IPS-NIHi7 (cell line): ENCODE results near the gene KRT31.
"Not testable (repeated sequence)": the region's sequence is repeated elsewhere in the genome, so short reads cannot be mapped to it uniquely, and the experiment has no call there.

Experiments
- DNase-seq: peaks from one replicate; pipeline ENCODE4 v3.0.0; 2012; ENCODE audit warnings: mixed read lengths; ENCODE audit errors: extremely low spot score

The KRT31 gene

DNA sequence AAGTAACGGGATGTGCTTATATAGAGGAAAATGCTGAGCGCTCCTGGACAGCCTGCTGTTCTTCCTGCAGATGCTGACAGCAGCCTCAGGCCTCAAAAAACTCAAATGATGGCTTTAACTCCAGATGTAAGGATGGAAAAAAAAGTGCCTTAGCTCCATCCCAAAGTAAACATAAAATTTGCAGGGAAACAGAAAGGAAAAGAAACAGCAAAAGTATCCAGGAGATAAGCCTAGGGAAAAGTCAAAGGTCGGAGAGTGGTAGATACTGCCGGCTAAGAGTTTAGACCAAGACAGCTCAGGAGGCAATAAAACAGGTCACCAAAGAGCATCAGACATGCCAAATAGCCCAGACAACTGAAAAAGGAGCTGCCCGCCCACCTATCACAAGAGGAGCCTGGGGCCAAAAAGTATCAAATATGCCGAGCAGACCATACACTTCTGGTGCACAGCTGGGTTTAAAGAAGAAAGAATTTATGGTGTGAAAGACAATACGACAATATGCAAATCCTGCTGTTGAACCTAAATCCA is 6.9 kb downstream of the KRT31 start:
- no peak for DNase-seq

DNA sequence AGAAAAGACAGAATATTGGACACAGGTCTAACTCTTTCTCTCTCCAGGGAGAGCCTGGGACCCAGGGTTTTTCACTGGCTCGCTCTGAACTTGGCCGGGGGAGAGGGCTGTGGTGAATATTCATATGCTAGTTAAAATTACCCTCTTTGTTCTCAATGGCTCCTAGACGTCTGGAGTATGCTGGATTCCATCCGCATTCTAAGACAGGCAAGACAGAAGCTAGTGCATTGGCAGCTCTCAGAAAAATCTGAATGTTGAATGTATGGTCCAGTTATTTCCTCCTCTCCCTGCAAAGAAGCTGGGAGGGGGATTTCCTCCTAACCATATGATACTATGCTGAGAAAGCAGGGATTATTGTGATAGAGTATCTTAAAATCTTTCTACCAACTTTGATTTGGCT is 9.7 kb downstream of the KRT31 start:
- no peak for DNase-seq

DNA sequence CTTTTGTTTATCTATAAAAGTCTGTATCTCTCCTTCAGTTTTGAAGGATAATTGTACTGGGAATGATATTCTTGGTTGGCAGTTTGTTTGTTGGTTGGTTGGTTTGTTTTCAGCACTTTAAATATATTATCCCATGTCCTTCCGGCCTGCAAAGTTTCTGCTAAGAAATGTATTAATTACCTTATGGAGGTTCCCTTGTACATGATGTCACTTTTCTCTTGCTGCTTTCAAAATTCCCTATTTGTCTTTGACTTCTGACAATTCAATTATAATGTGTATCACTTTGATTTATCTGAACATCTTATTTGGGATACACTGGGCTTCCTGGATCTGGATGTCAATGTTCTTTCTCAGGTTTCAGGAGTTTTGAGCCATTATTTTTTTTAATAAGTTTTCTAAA is 11.2 kb downstream of the KRT31 start:
- no peak for DNase-seq

DNA sequence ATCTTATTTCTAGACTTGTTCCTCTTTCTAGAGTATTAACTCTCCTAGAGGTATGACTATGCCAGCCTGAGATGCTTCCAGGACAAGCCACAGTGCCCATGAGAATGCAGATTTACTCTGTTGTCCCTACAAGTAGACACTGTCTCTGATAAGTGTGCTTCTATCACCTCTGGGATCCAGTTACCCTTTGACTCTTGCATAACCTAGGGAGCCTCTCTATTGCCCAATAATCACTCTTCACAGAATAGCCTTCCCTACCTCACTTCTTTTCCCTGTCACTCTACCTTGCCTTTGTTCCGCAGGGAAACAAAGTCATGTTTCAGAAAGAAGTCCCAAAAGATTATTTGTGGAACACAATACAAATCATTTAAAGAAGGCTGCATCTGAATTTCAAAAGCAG is 13.7 kb downstream of the KRT31 start:
- no peak for DNase-seq

DNA sequence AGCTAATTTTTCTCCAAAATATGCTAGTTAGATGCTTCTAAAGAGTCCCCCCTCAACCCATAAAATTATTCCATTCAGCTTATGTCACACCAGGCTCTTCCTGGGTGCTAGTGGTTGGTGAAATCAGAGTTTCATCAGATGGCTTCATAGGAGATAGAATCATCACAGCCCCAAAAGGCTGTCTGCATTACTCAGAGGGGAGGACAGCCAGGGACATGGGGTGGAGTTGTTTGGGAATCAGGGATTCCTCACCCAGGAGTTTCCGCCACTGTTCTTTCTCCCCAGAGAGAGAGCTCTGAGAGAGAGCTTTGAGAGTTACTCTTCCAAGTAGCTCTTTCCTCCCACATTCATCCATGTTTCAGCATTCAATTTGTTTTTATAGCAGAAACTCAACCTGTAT is 15.0 kb downstream of the KRT31 start:
- DNase-seq, result no peak

DNA sequence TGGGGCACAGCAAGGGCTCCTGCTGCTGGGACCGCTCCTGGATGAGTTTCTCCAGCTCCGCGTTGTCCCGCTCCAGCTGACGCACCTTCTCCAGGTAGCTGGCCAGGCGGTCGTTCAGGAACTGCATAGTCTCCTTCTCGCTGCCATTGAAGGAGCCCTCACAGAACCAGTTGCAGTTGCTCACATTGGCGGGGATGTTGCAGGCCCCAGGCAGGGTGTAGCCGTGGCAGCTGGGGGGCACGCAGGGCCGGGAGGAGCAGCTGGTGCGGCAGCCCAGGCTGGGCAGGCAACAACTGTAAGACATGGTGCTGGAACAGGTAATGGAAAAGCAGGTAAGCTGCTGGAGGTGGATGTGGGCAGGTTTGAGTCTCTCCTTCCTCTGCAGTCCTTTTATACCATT is 15.5 kb downstream of the KRT31 start, which contains the start of gene KRT34:
KRT34 (minus strand) TSS at position 364 of the 400 bp plus-strand sequence; CDS start at position 304, 60 bp downstream.
- DNase-seq, result not testable (repeated sequence)

DNA sequence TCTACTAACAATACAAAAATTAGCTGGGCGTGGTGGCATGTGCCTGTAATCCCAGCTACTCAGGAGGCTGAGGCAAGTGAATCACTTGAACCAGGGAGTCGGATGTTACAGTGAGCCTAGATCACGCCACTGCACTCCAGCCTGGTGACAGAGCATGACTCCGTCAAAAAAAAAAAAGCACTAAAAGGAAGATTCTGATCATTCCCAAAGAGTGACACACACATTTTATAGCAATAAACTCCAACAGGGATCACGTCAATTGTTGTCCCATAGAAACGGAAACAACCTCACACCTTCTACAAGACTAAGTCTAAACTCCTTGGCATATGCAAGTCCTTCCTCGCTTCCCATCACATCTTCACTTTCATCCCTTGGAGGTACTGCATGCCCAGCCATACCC is 17.3 kb downstream of the KRT31 start:
- DNase-seq, result not testable (repeated sequence)

DNA sequence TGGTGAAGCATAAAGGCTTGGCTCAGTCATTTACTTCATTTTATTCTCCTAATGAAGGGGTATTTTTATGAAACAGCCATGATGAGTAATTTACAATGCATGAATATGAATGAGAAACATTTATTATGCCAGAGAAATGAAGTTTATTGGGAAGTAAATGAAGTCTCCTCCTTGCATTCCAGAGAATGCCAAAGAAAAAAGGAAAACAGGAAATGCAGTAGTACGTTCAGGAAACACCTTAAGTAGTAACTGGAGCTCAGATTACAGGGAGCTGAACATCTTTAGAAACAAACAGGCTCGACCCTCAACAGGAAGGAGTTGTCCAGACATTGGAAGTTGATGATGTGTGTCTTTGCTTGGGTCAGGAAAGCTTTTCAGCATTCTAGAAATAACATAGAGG is 19.9 kb downstream of the KRT31 start:
- DNase-seq, result no peak

DNA sequence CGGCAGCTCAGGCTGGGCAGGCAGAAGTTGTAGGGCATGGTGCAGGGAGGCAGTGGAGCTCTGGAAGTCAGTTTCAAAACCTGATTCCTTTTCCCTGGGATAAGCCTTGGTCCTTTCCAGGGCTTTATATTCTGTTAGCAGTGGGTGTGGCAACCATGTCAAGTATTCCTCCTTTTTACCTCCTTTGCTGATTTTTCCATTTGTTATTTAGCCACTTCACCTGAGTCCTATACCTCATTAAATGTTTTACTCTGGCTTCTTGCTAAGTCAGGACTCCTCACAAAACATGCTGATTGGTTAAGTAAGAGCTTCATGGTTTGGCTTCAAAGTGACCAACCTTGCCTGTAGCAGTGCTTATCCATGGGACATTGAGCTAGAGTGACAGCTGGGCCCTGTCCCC is 27.7 kb downstream of the KRT31 start, which contains the start of gene KRT33B:
KRT33B (minus strand) TSS at position 101 of the 400 bp plus-strand sequence; CDS start at position 38, 63 bp downstream.
- DNase-seq, result no peak

DNA sequence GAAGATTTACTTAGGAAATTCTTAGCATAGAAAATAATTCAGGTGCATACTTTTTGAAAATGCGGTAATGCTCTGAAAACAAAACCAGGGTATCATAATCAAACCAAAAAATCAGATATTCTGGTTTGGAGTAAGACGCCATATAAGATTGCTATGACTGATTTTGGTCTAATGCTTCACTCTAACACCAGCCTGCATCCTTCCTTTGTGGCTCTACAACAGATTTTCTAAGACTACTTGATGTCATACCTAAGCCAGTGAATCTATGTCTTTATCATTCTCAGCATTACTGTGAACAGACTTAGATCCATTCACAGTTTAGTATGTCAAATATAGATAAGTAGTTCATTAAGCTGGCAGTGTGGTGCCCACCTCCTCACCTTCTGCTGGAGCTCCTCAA is 28.4 kb downstream of the KRT31 start:
- DNase-seq, result no peak

DNA sequence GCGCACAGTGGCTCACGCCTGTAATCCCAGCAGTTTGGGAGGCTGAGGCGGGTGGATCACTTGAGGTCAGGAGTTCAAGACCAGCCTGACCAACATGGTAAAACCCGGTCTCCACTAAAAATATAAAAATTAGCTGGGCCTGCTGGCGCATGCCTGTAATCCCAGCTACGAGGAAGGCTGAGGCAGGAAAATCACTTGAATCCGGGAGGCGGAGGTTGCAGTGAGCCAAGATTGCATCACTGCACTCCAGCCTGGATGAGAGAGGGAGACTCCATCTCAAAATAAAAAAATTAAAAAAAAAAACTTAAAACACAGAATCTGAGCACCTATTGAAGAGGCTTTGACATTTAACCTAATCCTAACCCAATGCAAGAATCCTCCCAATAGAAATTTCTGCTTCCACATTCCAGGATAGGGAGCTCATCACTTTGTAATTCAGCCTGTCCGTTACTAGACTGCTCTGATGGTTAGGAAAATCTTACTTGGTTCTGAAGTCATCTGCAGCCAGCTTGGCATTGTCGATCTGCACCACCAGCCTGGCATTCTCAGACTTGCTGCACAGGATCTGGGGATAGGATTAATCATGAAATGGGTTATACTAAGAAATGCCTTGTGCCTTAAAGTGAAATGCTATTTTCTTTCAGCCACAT is 29.9 kb downstream of the KRT31 start:
- DNase-seq, result peak; percentile 17

DNA sequence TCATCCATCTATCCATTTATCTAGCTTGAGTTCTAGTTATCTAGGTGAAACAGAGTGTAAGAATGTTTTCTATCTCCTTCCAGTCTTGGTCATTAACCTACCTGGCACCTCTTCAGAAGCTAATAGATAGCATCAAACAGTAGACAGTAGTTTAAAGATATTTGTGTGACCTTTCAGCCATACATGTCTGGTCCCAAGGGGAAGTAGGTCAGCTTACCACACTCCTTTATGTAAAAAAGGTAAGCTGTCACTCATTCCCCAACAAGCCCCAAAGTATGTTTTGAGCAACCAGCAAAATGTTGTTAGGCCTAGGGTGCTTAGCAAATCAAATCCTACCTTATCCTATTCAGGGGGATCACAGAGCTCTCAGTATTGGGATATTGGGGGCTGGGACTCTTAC is 31.3 kb downstream of the KRT31 start:
- no peak for DNase-seq

DNA sequence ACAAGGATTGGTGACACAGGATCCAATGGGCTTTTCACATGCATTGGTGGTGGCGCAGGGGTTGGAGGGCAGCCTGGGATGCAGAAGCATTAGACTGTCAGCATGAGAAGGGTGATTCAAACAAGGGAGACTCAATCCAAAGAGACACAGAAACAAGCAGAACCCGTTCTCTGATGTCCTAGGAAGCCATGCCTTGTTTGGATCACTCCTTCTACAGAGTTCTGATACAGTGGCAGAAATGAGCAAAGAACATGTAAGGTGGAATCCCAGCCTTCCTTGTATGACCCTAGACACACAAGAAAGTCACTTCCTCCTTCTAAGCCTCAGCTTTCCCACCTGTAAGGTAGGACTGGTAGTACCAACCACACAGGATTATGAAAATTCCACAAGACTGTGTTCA is 33.5 kb downstream of the KRT31 start:
- DNase-seq, result no peak

DNA sequence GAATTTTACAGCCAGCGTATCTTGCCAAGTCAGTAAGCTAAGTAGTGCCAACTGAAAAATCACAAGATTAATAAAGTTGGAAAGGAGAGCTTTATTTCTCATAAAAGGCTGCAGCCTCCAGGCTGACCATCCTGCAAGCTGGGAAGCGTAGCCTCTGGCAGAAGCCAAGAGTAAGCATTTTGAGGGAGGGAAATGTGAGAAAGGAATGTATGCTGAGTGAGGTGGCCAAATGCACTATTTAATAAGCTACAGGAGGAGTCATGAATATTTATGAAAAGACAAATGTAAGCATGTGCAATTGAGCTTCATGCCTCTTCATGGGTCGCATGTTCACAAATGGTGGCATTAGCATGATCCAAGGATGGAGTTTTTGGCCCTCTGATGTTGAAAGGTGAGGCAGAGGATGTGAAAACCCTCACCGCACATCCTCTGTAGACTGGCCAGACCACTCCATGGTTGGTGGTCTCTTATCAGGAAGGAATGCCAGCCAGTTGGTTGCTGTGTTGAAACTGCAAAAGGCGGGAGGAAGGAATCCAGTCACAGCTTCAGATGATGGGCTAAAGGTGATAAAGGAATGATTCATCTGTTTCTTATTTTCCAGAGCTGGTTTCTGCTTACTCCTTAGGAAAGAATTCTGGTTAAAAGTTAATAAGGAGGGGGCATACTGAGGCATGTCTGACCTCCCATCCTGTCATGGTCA is 37.0 kb downstream of the KRT31 start:
- no peak for DNase-seq

DNA sequence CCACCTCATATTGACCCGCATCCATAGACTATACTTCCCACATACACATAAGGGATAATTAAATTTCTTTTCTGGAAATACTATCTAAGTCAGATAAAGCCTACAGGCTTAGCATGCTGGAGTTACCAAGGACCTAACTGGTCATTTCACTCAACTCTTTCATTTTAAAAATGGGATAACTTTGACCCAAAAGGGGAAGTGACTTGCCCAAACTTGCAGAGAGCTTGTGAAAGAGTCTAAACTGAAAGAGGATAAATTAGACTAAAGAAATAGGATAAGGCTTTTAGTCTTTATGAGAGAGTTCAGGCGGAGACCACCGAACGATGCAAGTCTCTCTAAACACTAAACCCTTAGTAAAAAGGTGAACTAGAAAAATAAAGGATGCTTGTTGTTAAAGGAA is 42.9 kb downstream of the KRT31 start:
- no peak for DNase-seq

DNA sequence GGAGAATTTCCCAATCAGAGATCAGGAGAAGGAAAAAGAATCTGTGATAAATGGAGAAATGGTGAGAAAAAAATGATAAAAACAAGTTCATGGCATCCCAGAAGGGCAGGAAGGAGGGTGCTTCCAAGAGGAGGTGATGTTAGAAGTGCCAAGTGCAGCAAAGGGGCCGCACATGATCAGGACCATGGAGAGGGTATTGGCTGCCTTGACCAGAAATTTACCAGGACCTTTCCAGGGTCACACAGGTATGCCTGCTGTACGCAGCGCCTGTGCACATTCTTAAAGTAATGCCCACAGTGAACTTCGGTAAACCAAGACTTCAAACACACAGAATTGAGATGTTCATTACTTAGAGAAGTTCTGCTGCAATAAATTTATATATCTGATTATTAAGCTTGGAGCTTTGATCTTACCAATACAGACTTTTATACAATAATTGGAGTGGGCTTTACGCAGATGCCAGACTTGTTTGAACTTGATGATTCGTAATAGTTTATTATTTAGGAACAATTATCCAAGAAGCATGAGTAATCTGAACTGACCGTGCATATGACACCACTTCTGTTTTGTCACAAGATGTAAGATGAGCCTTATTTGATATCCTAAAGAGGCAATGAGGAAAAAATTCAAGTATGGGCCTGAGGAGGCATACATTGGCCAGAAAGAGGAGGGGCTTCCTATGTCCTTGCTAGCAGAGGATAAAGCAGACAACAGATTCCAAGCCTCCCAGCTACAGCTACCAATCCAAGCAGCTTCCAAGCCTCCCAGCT is 44.6 kb downstream of the KRT31 start:
- DNase-seq, result peak; percentile 45

DNA sequence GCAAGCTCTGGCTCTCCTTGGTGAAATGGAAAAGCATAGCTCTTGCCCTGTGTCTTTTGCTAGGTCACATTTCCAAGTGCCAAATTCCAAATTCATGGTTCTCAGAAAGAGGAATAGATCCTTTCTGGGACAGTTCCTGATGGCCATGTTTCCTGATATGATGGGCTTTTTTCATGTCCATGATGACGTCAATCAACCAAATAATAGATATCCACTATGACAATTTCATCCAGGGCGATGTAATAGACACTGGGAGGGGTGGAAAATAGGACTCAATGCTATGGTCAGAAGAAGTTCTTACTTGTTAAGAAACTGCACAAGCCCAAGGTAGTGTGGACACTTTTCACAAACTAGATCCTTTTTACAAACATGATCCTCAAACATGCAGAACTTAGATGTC is 46.2 kb downstream of the KRT31 start:
- DNase-seq, result no peak

DNA sequence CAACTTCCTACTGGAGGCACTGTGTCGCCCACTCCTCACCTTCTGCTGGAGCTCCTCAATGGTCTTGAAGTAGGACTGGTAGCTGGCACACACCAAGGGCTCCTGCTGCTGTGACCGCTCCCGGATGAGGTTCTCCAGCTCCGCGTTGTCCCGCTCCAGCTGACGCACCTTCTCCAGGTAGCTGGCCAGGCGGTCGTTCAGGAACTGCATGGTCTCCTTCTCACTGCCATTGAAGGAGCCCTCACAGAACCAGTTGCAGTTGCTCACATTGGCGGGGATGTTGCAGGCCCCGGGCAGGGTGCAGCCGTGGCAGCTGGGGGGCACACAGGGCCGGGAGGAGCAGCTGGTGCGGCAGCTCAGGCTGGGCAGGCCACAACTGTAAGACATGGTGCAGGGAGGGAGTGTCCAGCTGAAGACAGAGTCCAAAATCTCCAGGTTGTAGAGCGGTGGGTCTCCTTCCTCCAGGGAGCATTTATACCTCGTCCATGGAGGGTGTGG is 47.0 kb downstream of the KRT31 start, which contains the start of gene KRT33A:
KRT33A (minus strand) TSS at position 448 of the 498 bp plus-strand sequence; CDS start at position 387, 61 bp downstream.
- not testable (repeated sequence) for DNase-seq

DNA sequence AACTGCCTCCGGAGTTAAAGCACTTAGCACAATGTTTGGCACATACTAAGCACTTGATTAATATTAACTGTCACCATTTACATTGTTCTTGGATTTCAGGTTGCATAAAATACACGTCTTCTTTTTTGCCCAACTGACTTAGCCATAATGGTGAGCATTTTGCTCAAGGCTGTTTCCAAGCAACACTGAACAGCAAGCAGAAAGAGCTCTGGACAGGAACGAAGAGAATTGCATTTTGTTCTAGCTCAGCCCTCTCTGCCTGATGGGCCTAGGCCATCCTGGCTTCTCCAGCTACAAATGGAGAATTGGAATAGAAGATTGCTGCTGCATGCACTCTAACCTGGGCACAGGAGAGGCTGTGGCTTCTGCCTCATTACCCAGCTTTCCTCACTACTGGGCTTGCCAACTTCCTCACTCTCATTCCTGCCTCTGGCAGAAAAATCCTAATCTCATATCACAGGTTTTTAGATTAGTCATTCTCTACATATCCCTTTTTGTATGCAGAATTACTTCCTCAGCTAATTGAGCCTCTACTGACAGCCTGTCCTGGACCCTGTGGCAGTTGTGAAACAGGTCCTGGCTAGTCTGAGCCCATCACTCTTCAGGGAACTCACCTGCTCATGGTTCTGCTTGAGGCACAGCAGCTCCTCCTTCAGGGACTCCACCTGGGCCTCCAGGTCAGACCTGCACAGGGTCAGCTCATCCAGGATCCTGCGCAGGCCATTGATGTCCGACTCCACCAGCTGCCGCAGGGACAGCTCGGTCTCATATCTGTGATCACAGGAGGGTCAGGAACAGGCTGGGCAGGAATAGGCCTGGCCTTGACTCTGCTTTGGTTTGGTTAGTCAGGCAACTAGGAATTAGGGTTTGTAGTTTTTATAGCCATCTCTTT is 49.3 kb downstream of the KRT31 start:
- no peak for DNase-seq

DNA sequence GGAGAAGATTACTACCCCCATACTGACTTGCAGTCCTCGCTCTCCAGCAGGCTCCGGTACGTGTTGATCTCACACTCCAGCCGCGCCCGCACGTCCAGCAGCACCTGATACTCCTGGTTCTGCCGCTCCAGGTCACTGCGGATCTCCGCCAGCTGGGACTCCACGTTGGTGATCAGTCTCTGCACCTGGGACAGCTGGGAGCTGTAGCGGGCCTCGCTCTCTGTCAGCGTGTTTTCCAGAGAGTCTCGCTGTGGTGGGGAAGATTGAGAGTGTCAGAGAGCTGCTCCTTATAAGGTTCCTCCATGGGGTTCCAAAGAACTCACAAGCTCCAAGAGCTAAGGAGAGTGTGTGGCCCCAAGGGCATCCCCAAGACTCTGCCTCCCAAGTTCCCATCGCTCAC is 51.0 kb downstream of the KRT31 start:
- DNase-seq, result not testable (repeated sequence)

DNA sequence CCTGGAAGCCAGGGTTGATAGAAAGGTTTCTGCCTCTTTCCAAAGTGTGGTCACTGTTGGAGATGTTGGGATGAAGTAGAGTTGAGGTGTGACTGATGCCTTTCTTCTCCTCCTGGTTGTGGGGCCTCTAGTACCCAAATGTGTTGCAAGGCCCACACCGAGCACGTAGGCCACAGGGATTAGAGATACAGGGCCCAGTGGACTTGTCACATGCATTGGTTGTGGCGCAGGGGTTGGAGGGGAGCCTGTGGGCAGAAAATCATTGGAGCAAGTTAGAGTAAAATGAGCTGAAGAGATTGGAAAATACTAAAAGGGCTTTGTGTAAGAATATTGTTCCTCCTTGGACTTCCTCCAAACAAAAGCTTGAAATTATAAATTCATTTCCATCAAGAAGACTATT is 51.4 kb downstream of the KRT31 start:
- DNase-seq, result no peak
